Measurements from ENCODE around the gene ZNF236.

ZNF236 gene

GRCh38 chr18:76859474-76860339 is 37.4 kb downstream of the ZNF236 start:
- no peak for DNase-seq (ENCODE audit: low spot score)

GRCh38 chr18:76860411-76860810 is 38.1 kb downstream of the ZNF236 start:
- no peak for DNase-seq (ENCODE audit: low spot score)

- no peak for DNase-seq (ENCODE audit: low spot score)
Observed at GRCh38 chr18:76866666-76867065, 44.3 kb downstream of the ZNF236 start.

- DNase-seq (ENCODE audit: low spot score) = no peak
Observed at GRCh38 chr18:76873311-76873710, 51.0 kb downstream of the ZNF236 start.

- no peak for DNase-seq (ENCODE audit: low spot score)
Observed at GRCh38 chr18:76873713-76874112, 51.4 kb downstream of the ZNF236 start.

- no peak for DNase-seq (ENCODE audit: low spot score)
Observed at GRCh38 chr18:76874642-76875389, 52.5 kb downstream of the ZNF236 start.

GRCh38 chr18:76875390-76876325 is 53.3 kb downstream of the ZNF236 start:
- no peak for DNase-seq (ENCODE audit: low spot score)

- no peak for DNase-seq (ENCODE audit: low spot score)
Observed at GRCh38 chr18:76878426-76878825, 56.1 kb downstream of the ZNF236 start.

GRCh38 chr18:76880026-76880425 is 57.7 kb downstream of the ZNF236 start:
- no peak for DNase-seq (ENCODE audit: low spot score)

GRCh38 chr18:76881744-76882143 is 59.4 kb downstream of the ZNF236 start:
- DNase-seq (ENCODE audit: low spot score) = no peak

- no peak for DNase-seq (ENCODE audit: low spot score)
Observed at GRCh38 chr18:76882146-76882545, 59.8 kb downstream of the ZNF236 start.

- no peak for DNase-seq (ENCODE audit: low spot score)
Observed at GRCh38 chr18:76885001-76885400, 62.6 kb downstream of the ZNF236 start.

- DNase-seq (ENCODE audit: low spot score) = no peak
Observed at GRCh38 chr18:76886112-76886511, 63.8 kb downstream of the ZNF236 start.

- no peak for DNase-seq (ENCODE audit: low spot score)
Observed at GRCh38 chr18:76889091-76889699, 66.8 kb downstream of the ZNF236 start.

- DNase-seq (ENCODE audit: low spot score) = no peak
Observed at GRCh38 chr18:76892832-76893231, 70.5 kb downstream of the ZNF236 start.

GRCh38 chr18:76894566-76895346 is 72.4 kb downstream of the ZNF236 start:
- no peak for DNase-seq (ENCODE audit: low spot score)

- no peak for DNase-seq (ENCODE audit: low spot score)
Observed at GRCh38 chr18:76895498-76895897, 73.1 kb downstream of the ZNF236 start.

- DNase-seq (ENCODE audit: low spot score) = no peak
Observed at GRCh38 chr18:76896677-76897076, 74.3 kb downstream of the ZNF236 start.

GRCh38 chr18:76897257-76897656 is 74.9 kb downstream of the ZNF236 start:
- no peak for DNase-seq (ENCODE audit: low spot score)

- DNase-seq (ENCODE audit: low spot score) = no peak
Observed at GRCh38 chr18:76903386-76903785, 81.0 kb downstream of the ZNF236 start.

GRCh38 chr18:76905821-76906220 is 83.5 kb downstream of the ZNF236 start:
- no peak for DNase-seq (ENCODE audit: low spot score)
